GM19395 (cell line): Measurements from ENCODE around the gene LCK.
"Not testable (repeated sequence)": the region's sequence is repeated elsewhere in the genome, so short reads cannot be mapped to it uniquely, and the experiment has no call there.

Experiments
- ATAC-seq: cut with Tn5 transposase; IDR thresholded peaks from one replicate; pipeline ENCODE4 v1.9.1; 2021; ENCODE audit warnings: mild to moderate bottlenecking, moderate library complexity; ENCODE audit not compliant: unreplicated experiment

LCK gene

DNA sequence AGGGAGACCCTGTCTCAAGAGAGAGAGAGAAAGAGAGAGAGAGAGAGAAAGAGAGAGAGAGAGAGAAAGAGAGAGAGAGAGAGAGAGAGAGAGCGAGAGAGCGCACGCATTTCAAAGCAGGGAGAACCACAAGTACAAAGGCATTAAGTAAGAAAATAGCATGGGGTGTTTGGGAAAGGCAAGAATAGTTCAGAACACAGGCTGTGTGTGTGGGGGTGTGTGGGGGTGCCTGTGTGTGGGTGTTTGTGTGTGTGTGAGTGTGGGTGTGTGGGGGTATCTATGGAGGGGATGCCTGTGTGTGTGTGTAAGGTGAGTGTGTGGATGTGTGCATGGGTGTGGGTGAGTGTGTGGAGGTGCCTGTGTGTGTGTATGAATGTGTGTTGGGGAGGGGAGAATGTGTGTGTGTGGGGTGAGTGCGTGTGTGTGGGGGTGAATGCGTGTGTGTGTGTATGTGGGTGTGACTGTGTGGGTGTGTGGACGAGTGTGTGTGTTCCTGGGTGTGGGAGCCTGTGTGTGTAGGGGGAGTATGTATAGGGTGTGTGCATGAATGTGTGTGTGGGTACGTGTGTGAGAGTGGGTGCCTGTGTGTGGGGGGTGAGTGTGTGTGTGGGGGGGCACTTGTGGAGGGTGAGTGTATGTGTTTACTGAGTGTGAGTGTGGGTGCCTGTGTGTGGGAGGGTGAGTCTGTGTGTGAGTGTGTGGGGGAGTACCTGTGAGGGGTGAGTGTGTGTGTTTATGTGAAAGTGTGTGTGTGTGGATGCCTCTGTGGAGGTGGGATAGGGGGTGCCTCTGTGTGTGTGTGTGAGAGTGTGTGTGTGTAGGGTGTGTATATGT lies 21.7 kb downstream of the LCK start:
- no peak for ATAC-seq

DNA sequence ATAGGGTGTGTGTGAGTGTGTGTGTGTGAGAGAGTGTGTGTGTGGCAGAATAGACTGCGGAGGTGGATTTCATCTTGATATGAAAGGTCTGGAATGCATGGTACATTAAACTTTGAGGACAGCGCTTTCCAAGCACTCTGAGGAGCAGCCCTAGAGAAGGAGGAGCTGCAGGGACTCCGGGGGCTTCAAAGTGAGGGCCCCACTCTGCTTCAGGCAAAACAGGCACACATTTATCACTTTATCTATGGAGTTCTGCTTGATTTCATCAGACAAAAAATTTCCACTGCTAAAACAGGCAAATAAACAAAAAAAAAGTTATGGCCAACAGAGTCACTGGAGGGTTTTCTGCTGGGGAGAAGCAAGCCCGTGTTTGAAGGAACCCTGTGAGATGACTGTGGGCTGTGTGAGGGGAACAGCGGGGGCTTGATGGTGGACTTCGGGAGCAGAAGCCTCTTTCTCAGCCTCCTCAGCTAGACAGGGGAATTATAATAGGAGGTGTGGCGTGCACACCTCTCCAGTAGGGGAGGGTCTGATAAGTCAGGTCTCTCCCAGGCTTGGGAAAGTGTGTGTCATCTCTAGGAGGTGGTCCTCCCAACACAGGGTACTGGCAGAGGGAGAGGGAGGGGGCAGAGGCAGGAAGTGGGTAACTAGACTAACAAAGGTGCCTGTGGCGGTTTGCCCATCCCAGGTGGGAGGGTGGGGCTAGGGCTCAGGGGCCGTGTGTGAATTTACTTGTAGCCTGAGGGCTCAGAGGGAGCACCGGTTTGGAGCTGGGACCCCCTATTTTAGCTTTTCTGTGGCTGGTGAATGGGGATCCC lies 22.5 kb downstream of the LCK start:
- no peak for ATAC-seq

DNA sequence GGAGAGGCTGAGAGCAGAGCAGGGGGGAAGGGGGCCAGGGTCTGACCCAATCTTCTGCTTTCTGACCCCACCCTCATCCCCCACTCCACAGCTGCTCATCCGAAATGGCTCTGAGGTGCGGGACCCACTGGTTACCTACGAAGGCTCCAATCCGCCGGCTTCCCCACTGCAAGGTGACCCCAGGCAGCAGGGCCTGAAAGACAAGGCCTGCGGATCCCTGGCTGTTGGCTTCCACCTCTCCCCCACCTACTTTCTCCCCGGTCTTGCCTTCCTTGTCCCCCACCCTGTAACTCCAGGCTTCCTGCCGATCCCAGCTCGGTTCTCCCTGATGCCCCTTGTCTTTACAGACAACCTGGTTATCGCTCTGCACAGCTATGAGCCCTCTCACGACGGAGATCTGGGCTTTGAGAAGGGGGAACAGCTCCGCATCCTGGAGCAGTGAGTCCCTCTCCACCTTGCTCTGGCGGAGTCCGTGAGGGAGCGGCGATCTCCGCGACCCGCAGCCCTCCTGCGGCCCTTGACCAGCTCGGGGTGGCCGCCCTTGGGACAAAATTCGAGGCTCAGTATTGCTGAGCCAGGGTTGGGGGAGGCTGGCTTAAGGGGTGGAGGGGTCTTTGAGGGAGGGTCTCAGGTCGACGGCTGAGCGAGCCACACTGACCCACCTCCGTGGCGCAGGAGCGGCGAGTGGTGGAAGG lies 23.7 kb downstream of the LCK start:
- ATAC-seq = no peak

DNA sequence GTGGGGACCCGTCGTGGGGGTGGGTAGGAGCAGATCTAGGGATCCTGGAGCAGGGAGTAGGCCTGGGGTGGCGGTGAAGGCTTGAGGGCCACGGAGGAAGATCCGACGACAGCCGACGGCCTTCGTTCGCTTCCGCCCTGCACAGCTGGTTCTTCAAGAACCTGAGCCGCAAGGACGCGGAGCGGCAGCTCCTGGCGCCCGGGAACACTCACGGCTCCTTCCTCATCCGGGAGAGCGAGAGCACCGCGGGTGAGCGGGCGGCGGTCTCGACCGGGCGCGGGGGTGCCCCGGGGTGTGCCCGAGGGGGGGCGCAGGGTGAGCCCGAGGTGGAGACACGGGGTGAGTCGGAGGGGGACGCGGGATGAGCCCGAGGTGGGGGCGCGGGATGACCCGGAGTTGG lies 24.4 kb downstream of the LCK start:
- ATAC-seq = no peak

DNA sequence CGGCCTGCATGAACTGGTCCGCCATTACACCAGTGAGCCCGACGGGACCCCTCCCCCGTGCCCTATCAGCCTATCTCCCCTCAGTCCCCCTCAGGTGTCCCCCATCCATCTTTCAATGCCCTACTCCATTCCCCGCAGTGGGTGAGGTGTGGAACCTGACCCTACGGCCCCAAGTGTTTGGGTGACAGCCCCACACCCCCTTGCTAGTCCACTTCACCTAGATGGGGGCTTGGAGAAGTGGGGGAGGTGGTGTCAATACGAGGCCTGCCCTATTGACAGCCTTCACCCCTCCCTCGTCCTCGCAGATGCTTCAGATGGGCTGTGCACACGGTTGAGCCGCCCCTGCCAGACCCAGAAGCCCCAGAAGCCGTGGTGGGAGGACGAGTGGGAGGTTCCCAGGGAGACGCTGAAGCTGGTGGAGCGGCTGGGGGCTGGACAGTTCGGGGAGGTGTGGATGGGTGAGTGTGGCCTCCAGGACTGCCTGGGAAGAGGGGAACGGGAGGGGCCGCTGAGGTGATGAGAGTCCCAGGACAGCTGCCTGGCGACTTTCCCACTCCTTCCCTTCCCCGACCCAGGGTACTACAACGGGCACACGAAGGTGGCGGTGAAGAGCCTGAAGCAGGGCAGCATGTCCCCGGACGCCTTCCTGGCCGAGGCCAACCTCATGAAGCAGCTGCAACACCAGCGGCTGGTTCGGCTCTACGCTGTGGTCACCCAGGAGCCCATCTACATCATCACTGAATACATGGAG lies 25.1 kb downstream of the LCK start:
- ATAC-seq = no peak

DNA sequence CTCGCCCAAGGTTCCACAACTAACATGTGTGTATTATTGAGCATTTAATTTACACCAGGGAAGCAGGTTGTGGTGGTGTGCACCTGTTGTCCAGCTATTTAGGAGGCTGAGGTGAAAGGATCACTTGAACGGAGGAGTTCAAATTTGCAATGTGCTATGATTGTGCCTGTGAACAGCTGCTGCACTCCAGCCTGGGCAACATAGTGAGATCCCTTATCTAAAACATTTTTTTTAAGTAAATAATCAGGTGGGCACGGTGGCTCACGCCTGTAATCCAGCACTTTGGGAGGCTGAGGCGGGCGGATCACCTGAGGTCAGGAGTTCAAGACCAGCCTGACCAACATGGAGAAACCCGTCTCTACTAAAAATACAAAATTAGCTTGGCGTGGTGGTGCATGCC lies 33.7 kb downstream of the LCK start:
- not testable (repeated sequence) for ATAC-seq

DNA sequence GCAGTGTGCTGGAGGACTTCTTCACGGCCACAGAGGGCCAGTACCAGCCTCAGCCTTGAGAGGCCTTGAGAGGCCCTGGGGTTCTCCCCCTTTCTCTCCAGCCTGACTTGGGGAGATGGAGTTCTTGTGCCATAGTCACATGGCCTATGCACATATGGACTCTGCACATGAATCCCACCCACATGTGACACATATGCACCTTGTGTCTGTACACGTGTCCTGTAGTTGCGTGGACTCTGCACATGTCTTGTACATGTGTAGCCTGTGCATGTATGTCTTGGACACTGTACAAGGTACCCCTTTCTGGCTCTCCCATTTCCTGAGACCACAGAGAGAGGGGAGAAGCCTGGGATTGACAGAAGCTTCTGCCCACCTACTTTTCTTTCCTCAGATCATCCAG lies 34.6 kb downstream of the LCK start:
- ATAC-seq = no peak

DNA sequence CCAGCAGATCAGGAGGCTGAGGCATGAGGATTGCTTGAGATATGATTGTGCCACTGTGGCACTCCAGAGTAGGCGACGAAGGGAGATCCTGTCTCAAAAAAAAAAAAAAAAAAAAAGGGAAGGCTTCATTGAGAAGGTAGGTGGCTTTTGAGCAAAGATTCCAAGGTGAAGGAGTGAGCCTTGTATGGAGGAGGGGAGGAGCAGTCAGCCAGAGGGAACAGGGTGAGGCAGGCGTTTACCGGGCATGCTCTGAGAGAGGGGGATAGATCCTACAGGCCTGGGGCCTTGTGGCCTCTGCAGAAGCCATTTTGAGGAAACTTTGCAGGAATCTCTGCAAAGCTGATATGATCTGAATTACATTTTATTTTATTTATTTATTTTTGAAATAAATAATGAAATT lies 35.7 kb downstream of the LCK start:
- no peak for ATAC-seq

DNA sequence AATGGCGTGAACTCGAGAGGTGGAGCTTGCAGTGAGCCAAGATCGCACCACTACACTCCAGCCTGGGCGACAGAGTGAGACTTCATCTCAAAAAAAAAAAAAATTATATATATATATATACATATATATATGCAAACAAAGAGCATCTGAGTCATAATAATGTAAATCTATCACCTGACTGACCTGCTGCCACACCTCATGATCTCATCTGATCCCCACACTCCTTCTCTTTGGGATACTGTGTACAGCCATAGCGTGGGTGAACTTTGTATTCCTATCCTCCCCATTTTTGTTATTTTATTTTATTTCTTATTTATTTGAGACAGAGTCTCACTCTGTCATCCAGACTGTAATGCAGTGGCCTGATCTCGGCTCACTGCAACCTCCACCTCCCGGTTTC lies 38.2 kb downstream of the LCK start:
- ATAC-seq = no peak

DNA sequence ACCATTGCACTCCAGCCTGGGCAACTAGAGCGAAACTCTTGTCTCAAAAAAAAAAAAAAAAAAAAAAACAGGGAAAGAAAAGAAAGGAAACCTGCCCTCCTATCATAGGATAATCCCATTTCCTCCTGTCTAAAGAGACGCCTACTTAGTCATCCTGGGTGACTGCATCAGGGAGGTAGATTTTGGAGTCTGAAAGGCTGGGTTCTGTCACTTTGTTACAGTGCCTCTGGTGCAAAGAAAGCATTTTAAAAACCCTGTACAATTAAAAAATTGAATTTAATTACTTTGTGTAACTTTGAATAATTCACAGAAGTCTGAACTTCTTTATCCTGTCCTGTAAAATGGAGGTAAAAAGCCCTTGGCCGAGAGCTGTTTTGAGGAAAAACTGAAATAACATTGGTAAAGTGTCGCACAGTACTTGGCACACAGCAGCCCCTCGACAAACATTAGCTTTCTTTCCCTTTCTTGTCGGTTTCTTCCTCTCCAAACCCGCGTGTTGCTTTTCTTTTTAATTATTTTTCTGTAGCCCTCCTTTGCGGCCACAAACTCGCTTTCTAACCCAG lies 40.2 kb downstream of the LCK start:
- no peak for ATAC-seq

DNA sequence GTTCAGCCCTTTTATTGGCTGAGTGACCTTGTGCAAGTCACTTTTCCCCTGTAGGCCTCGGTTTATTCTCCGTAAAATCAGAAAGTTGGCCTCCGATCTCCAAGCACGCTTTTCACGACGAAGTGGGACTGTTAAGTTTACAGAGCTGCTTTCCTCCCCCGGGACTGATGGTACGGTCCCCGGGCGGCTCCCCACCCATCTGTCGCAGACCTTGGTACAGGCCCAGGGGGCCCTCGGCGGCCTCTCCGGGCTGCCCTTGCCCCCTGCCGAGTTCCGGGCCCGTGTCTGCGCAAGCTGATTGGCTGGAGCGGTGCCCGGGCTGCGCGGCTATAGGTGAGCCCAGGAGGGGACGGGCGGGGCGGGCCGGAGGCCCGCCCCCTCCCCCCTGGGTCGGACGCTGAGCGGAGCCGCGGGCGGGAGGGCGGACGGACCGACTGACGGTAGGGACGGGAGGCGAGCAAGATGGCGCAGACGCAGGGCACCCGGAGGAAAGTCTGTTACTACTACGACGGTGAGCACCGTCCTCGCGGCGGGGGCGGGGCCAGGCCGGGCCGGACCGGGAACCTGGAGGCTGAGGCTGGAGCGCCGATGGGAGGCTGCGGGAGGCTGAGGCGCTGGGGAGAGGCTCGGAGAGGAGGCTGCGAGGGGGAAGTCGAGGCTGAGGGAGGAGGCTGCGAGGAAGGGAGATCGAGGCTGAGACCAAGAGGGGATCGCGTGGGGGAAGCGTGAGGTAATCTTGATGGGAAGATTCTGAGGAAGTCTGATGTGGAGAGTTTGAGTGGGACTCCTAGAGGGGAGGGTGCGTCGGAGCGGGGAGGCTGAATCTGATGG lies 40.9 kb downstream of the LCK start, which contains the start of gene HDAC1:
Gene HDAC1 (plus strand): TSS at position 376 of the 831 bp plus-strand sequence. CDS start 87 bp downstream, at position 463.
- peak; percentile 91 for ATAC-seq

DNA sequence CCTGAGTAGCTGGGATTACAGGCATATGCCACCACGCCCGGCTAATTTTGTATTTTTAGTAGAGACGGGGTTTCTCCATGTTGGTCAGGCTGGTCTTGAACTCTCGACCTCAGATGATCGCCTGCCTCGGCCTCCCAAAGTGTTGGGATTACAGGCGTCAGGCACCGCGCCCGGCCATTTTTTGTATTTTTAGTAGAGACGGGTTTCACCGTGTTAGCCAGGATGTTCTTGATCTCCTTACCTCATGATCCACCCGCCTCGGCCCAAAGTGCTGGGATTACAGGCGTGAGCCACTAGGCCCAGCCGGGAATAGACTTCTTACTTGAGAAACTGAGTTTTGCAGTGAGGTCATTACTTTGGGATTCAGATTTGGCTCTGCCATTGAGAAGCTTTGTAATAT lies 47.1 kb downstream of the LCK start:
- ATAC-seq = not testable (repeated sequence)

DNA sequence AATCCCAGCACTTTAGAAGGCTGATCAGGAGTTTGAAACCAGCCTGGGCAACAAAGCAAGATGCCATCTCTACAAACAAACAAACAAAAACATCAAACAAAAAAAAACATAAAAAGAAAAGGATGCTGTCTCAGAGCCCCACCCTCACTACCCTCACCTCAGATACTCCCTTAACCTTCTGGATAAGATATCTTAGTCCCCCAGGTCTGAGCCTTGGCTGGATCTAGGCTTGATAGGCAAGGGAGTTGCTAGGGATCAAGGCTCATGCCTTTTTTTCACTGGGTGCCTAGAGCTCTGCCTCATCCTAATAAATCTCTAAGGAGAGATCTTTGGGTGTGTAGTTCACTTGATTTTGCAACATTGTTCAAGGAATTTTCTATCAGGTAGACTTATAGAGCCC lies 48.3 kb downstream of the LCK start:
- no peak for ATAC-seq

DNA sequence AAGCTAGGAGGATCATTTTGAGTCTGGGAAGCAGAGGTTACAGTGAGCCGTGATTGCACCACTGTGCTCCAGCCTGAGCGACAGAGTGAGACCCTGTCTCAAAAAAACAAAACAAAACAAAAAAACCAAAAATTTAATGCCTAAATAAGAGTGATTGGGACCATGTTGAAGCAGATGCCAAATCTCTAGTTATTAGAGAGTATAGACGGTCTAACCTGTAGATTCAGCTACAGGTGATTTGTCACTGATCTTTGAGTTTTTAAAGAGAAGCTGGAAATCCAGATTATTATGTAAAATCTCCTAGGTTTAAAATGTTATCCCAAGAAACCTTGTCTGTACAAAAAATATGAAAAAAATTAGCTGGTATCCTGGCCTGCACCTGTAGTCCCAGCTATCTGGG lies 52.3 kb downstream of the LCK start:
- no peak for ATAC-seq

DNA sequence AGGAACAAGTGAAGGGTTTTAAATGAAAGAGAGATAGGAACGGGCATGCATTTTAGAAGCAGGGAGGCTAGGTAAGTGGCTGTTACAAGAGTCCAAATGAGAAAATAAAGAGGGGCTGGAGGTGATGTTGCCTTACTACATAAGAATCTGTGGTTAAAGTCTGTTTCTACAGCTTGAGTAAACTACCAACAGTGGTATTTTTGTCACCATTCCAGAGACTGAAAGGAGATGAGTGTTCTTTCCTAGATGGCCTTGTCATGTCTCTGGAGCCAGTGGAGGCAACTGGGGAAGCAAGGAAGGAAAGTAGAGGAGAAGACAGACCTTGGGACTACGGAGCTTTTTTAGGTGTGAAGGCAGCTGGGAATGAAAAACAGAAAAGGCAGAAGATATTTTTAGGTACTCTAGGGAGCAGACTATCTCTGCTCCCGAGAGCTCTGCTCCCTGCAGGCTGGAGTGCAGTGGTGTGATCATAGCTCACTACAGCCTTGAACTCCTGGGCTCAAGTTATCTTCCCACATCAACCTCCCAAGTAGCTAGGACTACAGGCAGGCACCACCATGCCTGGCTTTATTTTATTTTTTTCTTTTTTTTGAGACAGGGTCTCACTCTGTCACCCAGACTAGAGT lies 53.0 kb downstream of the LCK start:
- no peak for ATAC-seq

DNA sequence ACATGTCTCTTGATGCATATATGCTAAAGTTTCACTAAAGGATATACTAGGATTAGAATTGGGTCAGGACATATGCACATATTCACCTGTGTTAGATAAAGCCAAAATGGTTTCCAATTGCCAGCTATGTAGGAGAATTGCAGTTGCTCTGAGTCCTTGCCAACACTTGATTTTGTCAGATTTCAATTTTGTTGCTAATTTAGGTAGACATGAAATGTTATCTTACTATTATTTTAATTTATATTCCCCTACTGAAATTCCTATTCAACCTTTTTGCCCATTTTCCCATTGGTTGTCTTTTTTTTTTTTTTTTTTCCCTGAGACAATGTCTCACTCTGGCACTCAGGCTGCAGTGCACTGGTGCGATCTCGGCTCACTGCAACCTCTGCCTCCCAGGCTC lies 54.2 kb downstream of the LCK start:
- ATAC-seq = no peak

DNA sequence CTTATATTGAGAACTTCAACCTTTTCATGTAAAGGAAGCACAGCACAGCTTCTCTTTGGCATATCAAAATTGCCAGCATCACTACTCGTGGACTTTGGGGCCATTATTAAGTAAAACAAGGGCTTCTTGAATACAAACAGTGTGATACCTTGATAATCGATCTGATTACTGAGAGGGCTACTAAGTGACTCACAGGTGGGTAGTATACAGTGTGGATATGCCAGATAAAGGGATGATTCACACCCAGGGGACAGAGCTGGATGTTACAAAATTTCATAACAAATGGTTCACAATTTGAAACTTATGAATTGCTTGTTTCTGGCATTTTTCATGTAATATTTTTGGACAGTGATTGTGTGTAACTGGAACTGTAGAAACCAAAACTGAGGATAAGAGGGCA lies 56.3 kb downstream of the LCK start:
- ATAC-seq = no peak

DNA sequence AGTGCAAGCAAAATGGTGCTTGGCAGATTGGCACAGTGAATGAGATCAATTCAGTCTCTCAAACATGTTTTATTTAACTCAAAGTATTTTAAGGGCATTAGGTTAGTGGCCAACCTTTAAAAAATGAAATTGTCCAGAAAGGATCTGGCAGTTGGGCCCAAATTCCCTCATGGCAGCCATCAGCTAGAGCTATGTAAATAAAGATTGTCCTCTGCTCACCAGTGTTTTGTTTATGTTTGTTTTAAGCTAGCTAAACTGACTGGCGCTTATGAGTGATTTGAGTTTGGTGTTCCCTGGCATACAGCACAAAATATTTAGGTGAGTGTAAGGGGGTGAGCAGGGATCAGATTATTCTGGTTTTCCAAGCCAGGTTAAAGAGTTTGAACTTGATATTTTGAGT lies 58.9 kb downstream of the LCK start:
- ATAC-seq = no peak

DNA sequence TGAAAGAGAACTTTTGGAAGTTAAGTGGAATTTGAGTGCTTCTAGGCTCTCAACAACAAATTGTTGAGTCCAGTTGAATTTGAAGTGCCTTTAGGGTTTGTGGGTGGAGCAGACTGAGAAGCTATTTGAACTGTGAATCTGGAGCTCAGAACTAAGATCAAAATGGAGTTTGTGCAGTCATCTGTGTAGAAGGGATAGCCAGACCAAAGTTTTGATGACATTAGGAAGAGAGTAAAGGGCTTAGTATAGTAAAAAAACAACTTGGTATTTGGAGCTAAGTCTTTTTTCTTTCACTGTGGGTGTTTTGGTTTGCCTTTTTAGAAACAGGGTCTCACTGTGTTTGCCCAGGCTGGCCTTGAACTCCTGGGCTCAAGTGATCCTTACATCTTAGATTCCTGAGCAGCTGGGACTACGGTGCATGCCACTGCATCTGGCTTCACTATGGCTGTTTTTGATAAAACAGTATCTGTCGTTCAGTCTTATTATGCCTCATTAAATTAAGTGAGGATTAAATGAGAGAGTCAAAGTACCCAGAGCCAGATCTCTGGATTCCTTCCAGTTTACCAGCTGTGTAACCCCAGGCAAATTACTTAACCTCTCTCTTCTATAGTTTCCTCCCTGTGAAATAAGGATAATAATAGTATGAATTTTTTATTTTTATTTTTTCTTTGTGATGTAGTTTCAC lies 60.8 kb downstream of the LCK start:
- no peak for ATAC-seq
